Right lobe of liver (tissue), 6 donors: ENCODE results near the gene SNX14. TPM values are rescaled to one million over a fixed set of nuclear protein-coding genes. Genes with fewer than 3 reads are reported as not detected.
A peak's percentile ranks its signal among the peaks of the same experiment; 100 is the strongest.

Source experiments
- ATAC-seq, 4 donors: fragments of 200-7000 bp; cut with Tn5 transposase; one replicate each; pipeline ENCODE4 v1.9.1; 2020; ENCODE audit warnings: mild to moderate bottlenecking in 4 of 4, moderate library complexity in 4 of 4
- DNase-seq, 3 donors: peaks; one replicate each; pipeline ENCODE4 v3.0.0-alpha.2; 2020
- H3K27ac ChIP-seq, 3 donors: fragments of 200-600 bp; one replicate each; pipeline ENCODE4 v1.8.0; 2022
- H3K27me3 ChIP-seq, 2 donors: fragments of 200-600 bp; one replicate each; pipeline ENCODE4 v1.8.0; 2022
- H3K36me3 ChIP-seq, 4 donors: fragments of 200-600 bp; sonication (generic) in 1 of 4; one replicate each; pipeline versions ENCODE4 v1.5.1 to v1.8.0; 2017 to 2022; ENCODE audit warnings: control low read depth in 1 of 4
- H3K4me1 ChIP-seq, 4 donors: fragments of 200-600 bp; sonication (generic) in 1 of 4; one replicate each; pipeline versions ENCODE4 v1.5.1 to v1.8.0; 2017 to 2022; ENCODE audit warnings: control low read depth in 1 of 4
- H3K4me3 ChIP-seq, 3 donors: fragments of 200-600 bp; one replicate each; pipeline ENCODE4 v1.8.0; 2022
- H3K9me3 ChIP-seq, 4 donors: fragments of 200-600 bp; sonication (generic) in 1 of 4; one replicate each; pipeline versions ENCODE4 v1.5.1 to v1.8.0; 2017 to 2022; ENCODE audit warnings: control low read depth in 1 of 4
- CTCF ChIP-seq, 4 donors: fragments of 200-600 bp in 3 of 4; fragments of 450-650 bp in 1 of 4; IDR thresholded peaks; one replicate each; pipeline versions ENCODE4 v1.5.1 to v1.8.0; 2016 to 2022; ENCODE audit warnings: antibody characterized with exemption in 4 of 4, mild to moderate bottlenecking in 2 of 4
- POLR2A ChIP-seq: fragments of 450-650 bp; IDR thresholded peaks from one replicate; pipeline ENCODE4 v1.6.1; 2017; ENCODE audit warnings: antibody characterized with exemption, mild to moderate bottlenecking
- WGBS: methylation state at CpG from one replicate; pipeline ENCODE4 v1.1.6; 2018; ENCODE audit warnings: low coverage, low lambda C conversion rate; ENCODE audit not compliant: insufficient coverage; ENCODE audit errors: missing lambda C conversion rate; 5-methylcytosine and 5-hydroxymethylcytosine counted together
- intact Hi-C, 2 donors: fragments of 100-400 bp; cut with DNase I; formaldehyde crosslinking; loops; one replicate each; pipeline versions ENCODE4 v1.11.2 to v1.14.1; 2022
- total RNA-seq, 6 experiments: library from RNA; depleted of rRNA in 2 of 6; stranded (reverse); fragments of >200 nt in 2 of 6; fragmentation: NEBNext Ultra II Directional in 3 of 6; extraction: Animal tissue kit (Norgen Biotek cat#: 25700) in 3 of 6; gene quantifications; one replicate each; pipeline versions ENCODE4 v1.1.0 to v1.2.4, GENCODE V29; 2016 to 2023
- donor health status: DM: no; HTN: yes; CAD: no.
- donor health status: DM: no; HTN: no; CAD: no.
- donor health status: DM: no; HTN: no; CAD: no.
- donor health status: DM: no; HTN: yes; CAD: no.
- donor health status: DM: no; HTN: yes; CAD: no.

The SNX14 gene
- total RNA-seq, 6 experiments from 2014 or later = 35.0 to 72.5 (median 51.9) TPM

GRCh38 chr6:85463621-85464259, 129.9 kb downstream of the SNX14 start:
- WGBS = 55% methylated on average over 4 of the region's 4 CpGs
- TF ChIP-seq POLR2A (no peak), CTCF (IDR thresholded peaks at IDR 0.05) (no peak)
- no peaks in the 10 kb centered on the region for H3K9me3 ChIP-seq
- no peak overlapping the region for H3K4me3 ChIP-seq
- intact Hi-C loops = loop anchor here in 1 of 2 donors (10.0 kb wide), 1 partner anchor 59 kb away; no protein-coding TSS in a partner anchor
- ATAC-seq = peak in 2 of 4 donors; percentile 8 to 24
- H3K27me3 ChIP-seq = no peaks in the 10 kb centered on the region
- peak overlapping the region in 1 of 3 donors; percentile 12 for H3K27ac ChIP-seq
- peaks cover 0 to 11% (median 4%) of the 10 kb centered on the region in 4 donors for H3K36me3 ChIP-seq
- peaks cover 0 to 47% (median 12%) of the 10 kb centered on the region in 4 donors for H3K4me1 ChIP-seq
- DNase-seq = no peak

- H3K4me3 ChIP-seq = no peak overlapping the region
- TF ChIP-seq POLR2A = no peak
- no peak for TF ChIP-seq CTCF (IDR thresholded peaks at IDR 0.05)
- H3K4me1 ChIP-seq = peaks cover 0 to 52% (median 12%) of the 10 kb centered on the region in 4 donors
- intact Hi-C loops = loop anchor here in 1 of 2 donors (10.0 kb wide), 1 partner anchor 58 kb away; no protein-coding TSS in a partner anchor
- H3K27me3 ChIP-seq = no peaks in the 10 kb centered on the region
- peaks cover 0 to 11% (median 3%) of the 10 kb centered on the region in 4 donors for H3K36me3 ChIP-seq
- 33% methylated on average over 2 of the region's 2 CpGs for WGBS
- peak overlapping the region in 1 of 3 donors; percentile 82 for H3K27ac ChIP-seq
- ATAC-seq = no peak
- DNase-seq = no peak
- no peaks in the 10 kb centered on the region for H3K9me3 ChIP-seq
Observed at GRCh38 chr6:85462673-85463072, 131.0 kb downstream of the SNX14 start.

- Histone ChIP-seq H3K4me1 (peaks cover 0 to 52% (median 12%) of the 10 kb centered on the region in 4 donors), H3K9me3 (no peaks in the 10 kb centered on the region), H3K27me3 (no peaks in the 10 kb centered on the region), H3K4me3 (no peak overlapping the region), H3K36me3 (peaks cover 0 to 2% (median 0%) of the 10 kb centered on the region in 4 donors), H3K27ac (peak overlapping the region; percentile 10 to 82 (median 73))
- DNase-seq (no peak), ATAC-seq (no peak)
- intact Hi-C loops = loop anchor here in 1 of 2 donors (10.0 kb wide), 1 partner anchor 57 kb away; no protein-coding TSS in a partner anchor
- no peak for TF ChIP-seq POLR2A
- no peak for TF ChIP-seq CTCF (IDR thresholded peaks at IDR 0.05)
- WGBS = 35% methylated on average over 2 of the region's 4 CpGs
Observed at GRCh38 chr6:85461798-85462170, 131.9 kb downstream of the SNX14 start.

- Histone ChIP-seq H3K4me1 (peaks cover 0 to 52% (median 12%) of the 10 kb centered on the region in 4 donors), H3K27ac (peak overlapping the region; percentile 10 to 82 (median 73))
- intact Hi-C loops = loop anchor here in 1 of 2 donors (10.0 kb wide), 1 partner anchor 56 kb away; no protein-coding TSS in a partner anchor
Observed at GRCh38 chr6:85460921-85461797, 132.5 kb downstream of the SNX14 start.

More at GRCh38 chr6:85460921-85461797, 132.5 kb downstream of the SNX14 start:
- ATAC-seq = peak; percentile 53 to 67 (median 67)
- no peaks in the 10 kb centered on the region for H3K9me3 ChIP-seq
- no peak overlapping the region for H3K4me3 ChIP-seq
- H3K36me3 ChIP-seq = no peaks in the 10 kb centered on the region
- no peaks in the 10 kb centered on the region for H3K27me3 ChIP-seq
- no peak for DNase-seq
- TF ChIP-seq POLR2A = no peak
- no peak for TF ChIP-seq CTCF (IDR thresholded peaks at IDR 0.05)
- 21% methylated on average over 3 of the region's 4 CpGs for WGBS
